Stimulated activated CD8-positive, alpha-beta memory T cell treated with anti-CD3 and anti-CD28 coated beads, Interleukin-12 subunit alpha, Interleukin-12 subunit beta, amount 100 ng/mL, for 24 hours (primary cell): ENCODE data around the gene FGF1.
"Not testable (repeated sequence)": the region's sequence is repeated elsewhere in the genome, so short reads cannot be mapped to it uniquely, and the experiment has no call there.

ENCODE experiments used
- DNase-seq: peaks from one replicate; pipeline ENCODE4 v3.0.0-alpha.2; 2020; ENCODE audit errors: extremely low read depth

FGF1 gene

GRCh38 chr5:142671266-142671665 lies 14.6 kb downstream of the FGF1 start:
- DNase-seq, result no peak

GRCh38 chr5:142670804-142671203 lies 15.1 kb downstream of the FGF1 start:
- no peak for DNase-seq

- DNase-seq, result no peak
Measured at GRCh38 chr5:142669477-142669876, 16.4 kb downstream of the FGF1 start.

DNA sequence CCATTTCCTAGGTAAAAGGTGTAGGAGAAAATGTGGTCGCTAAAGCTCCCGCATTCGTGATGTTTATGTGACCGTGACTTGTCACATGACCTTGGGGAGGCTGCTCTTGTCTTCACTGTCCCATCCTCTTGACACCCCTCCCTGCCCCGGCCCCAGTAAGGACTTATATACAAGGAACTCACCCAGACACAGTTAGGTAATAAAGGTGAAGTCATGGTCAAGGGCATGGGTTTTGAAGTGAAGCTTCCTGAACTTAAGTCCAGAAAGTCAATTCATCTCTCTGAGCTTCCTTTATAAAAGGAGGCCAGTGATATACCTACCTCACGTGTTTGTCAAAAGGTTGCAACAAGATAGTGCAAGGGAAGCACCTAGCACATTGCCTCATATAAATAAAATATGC lies 17.6 kb downstream of the FGF1 start:
- DNase-seq, result no peak

- DNase-seq, result no peak
Measured at GRCh38 chr5:142667831-142668230, 18.1 kb downstream of the FGF1 start.

DNA sequence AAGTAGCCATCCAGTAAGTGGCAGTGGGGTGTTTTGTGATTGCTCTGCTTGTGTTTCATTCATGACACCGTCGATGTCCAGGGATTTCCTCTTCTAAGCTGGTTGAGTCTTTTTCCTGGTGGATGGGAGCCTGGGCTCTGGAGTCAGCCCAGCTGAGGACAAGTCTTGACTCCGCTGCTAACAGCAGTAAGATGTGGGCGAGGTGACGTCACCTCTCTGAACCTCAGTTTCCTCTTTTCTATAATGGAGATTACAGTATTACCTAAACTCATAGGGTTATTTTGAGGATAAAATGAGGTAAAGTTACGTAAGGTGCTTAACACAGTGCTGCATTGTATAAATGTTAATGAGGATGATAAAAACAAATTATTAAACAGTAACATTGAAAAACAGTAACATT lies 21.3 kb downstream of the FGF1 start:
- DNase-seq, result no peak

GRCh38 chr5:142664067-142664466 lies 21.8 kb downstream of the FGF1 start:
- no peak for DNase-seq

DNA sequence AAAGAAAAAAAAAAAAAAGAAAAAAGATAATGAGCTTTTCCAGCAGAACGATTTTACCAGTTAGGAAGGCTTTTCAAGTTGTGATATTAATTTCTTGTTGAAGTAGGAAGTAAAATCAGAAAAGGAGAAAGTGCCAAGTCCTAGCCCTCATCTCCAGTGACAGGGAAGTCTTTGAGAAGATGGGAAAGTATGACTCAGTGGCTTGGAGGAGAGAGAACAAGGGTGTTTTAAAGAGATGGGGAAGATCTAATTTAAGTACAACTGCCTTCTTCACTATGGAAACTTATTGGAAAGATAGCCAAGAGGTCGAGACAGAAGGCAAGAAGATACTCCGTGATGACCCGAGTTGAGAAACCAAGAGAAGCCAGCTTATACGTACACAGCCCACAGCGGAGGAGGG lies 22.6 kb downstream of the FGF1 start:
- DNase-seq, result no peak

DNA sequence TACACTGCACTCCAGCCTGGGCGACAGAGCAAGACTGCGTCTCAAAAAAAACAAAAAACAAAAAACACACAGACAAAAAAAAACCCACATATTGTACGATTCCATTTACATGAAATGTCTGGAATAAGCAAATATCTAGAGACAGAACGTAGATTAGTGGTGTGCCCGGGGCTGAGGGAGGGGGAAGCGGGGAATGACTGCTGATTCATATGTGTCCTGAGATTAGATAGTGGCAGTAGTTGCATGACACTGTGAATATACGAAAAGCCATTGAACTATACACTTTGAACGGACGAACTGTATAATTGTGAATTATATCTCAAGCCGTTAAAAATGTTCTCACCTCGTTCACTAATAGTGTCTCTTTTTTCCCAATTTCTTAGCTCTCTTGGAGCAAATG lies 23.9 kb downstream of the FGF1 start:
- no peak for DNase-seq

GRCh38 chr5:142661143-142661542 lies 24.7 kb downstream of the FGF1 start:
- no peak for DNase-seq

DNA sequence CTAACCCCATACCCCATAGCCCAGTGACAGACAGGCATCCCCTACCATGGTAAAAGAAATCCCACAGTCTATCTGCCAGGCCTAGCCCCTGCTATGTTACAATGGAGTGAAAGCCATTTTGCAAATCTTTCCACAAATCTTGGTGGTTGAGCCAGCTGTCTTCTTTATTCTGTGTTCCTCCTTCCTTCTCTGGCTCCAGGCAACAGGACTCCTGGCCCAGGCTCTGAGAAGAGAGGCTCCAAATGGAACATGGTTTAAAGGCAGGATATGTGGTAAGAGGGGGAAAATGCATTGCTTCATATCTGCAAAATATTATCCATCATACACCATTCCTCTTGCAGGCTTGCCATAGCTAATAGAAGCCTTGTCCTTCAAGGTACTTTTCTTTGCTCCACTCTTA lies 25.2 kb downstream of the FGF1 start:
- no peak for DNase-seq

DNA sequence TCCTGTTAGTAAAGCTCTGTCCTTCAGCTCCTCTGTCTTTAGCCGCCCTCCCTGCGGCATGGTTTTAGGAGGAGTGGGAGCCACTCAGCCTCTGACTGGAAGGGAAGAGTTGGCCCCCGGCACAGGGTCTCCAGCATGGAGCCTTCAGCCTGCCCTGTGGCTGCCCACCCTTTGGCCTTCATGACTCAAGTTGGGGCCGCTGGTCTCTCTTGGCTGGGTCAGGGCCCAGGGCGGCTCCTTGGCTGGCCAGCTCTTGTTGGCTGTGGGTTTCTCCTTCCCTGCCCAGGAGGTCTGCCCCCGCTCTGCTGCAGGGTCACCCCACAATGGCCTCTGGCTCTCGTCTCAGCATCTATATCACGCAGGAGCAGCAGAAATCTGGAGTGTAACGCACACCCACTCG lies 25.7 kb downstream of the FGF1 start:
- DNase-seq, result no peak

- DNase-seq, result no peak
Measured at GRCh38 chr5:142659405-142659804, 26.5 kb downstream of the FGF1 start.

GRCh38 chr5:142658278-142658677 lies 27.6 kb downstream of the FGF1 start:
- no peak for DNase-seq

DNA sequence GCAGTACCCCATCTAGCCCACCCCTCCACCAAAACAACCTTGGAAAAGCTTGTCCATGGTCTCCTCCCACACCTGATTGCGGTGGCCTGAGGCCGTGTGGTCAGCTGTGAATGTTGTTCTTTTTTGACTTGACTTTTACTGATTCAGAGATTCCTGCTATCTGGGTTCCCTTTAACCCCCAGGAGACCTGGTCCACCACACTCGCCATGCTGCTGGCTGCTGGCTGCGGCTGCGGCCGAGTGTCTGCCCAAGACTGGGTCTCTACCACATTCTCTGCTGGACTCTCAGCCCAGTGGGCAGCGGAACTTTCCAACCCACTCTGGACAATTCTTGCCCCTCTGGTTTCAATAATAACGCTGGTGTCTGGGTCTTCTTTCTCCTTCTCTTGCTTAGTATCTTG lies 28.4 kb downstream of the FGF1 start:
- DNase-seq, result no peak

GRCh38 chr5:142655339-142656267 lies 30.3 kb downstream of the FGF1 start:
- DNase-seq, result peak; percentile 31

DNA sequence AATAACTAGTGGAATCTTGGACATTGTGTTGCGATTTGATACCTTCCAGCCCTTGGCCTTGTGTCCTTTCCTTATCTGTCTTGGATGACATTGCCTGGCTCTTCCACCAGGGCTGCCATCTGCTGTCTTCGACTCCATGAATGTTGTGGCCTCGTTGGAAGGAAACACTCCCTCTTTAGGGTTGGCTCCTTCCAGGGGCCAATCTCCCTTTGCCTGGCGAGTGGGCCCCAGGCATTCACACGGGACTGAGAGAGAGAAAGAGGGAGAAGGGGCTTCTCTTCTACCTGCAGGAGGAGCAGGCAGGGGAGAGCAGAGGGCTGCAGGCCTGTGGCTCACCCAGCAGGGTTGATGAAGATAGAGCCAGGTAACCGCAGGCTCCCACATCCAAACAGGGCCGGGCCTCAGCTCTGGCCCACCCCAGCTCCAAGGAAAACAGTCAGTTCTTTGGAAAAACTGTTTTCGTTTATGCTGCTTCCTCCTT lies 31.3 kb downstream of the FGF1 start:
- DNase-seq, result no peak

DNA sequence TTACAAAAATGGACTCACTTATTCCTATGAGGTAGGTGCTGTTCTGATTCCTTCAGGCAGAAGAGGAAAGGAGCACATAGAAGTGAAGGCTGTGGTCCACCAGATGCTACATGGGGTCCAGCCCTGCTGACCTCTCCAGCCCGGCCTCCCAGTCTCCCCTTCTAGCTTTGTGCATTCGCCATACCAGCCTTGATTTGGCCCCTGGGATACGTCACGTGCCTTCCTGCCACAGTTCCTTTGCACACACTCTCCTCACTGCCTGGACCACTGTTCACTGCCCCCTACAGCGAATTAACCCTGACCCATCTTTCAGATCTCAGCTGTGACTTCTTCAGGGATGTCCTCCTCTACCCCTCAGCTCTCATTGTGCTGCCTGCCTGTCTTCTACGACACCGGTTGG lies 32.6 kb downstream of the FGF1 start:
- no peak for DNase-seq

DNA sequence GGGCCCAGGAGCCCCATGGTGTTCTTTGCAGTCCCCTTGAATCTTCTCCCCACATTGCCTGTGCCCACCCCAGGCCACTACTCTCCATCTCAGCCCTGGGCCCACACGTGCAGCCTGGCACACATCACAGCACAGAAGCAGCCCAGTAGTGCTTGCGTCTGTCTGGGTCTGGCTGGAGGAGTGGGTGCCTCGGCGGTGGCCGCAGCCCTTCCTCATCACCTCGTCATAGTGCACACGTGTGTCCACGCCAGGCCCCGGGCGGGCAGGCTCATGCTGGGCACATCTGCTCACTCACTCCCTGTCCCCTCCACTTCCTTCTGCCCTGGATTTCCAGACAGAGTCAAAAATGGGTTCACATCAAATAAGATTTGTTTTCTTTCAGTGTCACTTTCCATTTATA lies 33.3 kb downstream of the FGF1 start:
- no peak for DNase-seq

DNA sequence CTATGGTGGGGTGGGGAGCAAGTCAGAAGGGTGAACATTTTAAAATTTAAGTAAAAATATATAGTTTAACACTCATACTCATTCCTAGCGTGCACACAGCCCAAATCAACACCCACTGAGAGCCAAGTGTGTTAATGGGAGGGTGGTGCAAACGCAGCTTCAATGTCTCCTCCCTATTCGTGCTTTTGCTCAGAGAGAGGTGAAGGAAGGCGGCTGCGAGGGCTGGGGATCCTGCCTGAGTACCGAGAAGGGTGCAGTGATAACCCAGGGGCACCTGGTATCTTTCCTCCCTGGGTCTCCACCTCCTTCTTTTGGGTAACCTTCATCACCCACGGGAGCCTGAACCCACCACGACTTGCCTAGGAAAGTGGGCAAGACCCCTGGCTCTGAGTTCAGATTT lies 35.0 kb downstream of the FGF1 start:
- DNase-seq, result no peak

DNA sequence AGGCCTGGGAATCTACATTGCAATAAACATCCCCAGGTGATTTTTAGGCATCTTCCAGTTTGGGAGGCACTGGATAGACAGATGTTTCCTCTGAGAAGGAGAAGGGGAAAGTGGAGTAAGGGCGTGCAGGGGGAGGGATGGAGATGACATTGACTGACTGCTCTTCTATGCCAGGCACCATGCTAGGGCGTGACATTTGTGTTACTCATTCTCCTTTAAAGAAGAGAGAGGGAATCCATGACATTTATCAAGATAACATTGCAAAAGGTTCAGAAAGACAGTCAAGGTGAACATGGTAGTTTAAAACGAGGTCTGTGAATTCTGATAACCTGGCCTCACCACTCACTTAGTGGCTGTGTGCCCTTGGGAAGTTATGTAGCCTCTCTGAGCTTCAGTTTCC lies 35.8 kb downstream of the FGF1 start:
- DNase-seq, result no peak

DNA sequence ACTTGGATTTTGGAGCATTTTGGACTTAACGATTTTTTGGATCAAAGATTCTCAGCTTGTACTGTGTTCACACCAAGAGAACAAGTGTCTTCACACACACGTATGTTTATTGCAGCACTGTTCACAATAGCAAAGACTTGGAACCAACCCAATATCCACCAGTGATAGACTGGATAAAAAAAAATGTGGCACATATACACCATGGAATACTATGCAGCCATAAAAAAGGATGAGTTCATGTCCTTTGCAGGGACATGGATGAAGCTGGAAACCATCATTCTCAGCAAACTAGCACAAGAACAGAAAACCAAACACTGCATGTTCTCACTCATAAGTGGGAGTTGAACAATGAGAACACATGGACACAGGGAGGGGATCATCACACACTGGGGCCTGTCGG lies 37.8 kb downstream of the FGF1 start:
- DNase-seq, result not testable (repeated sequence)

- no peak for DNase-seq
Measured at GRCh38 chr5:142645456-142645855, 40.4 kb downstream of the FGF1 start.
